ENCODE data around the gene CLDN19. TPM values are rescaled to one million over a fixed set of nuclear protein-coding genes. Genes with fewer than 3 reads are reported as not detected.
A peak's percentile ranks its signal among the peaks of the same experiment; 100 is the strongest.

Gene CLDN19
- total RNA-seq, 5 donors from 2014 or later (not counting 1 experiment from before 2014, with no cell fraction given): 0.18 TPM; not detected in 4

GRCh38 chr1:42773420-42773819 lies 33.4 kb upstream of the CLDN19 start:
- CTCF ChIA-PET: no interaction called here
- ATAC-seq (replicated peaks in 1 of 4): no peak

DNA sequence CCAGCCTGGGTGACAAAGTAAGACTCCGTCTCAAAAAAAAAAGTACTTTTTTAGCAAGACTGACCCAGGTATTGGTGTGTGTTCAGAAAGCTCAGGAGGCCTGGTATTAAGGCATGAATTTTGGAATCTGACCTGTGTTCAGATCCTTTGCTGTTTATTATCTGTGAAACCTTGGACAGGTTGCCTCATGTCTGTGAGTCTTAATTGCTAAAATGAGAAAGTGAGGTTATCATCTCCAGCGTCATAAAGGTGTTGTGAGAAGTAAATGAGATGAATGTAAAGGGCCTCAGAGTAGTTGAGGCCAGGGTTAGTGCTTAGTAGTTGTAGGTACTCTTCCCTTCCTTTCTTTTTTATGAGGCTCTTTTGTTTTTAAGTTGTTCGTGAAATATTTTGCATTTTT lies 29.8 kb upstream of the CLDN19 start:
- Mint-ChIP-seq H3K4me3 (peak overlapping the region in 2 of 3 donors; percentile 26 to 39), H3K27me3 (no peaks in the 10 kb centered on the region), H3K4me1 (peaks cover 41 to 49% (median 46%) of the 10 kb centered on the region in 3 donors), H3K27ac (no peak overlapping the region), H3K36me3 (peaks cover 19% of the 10 kb centered on the region), H3K9me3 (no peaks in the 10 kb centered on the region)
- POLR2A ChIA-PET: no interaction called here
- 100% methylated on average over 2 of the region's 3 CpGs for WGBS (ENCODE audit: insufficient coverage)
- ATAC-seq (replicated peaks in 1 of 4) (no peak), DNase-seq (no peak)
- CTCF ChIA-PET: interaction anchor here in 1 of 2 donors (1.5 kb wide), 1 partner anchor 76 kb away, joined by 5 read pairs; the partner anchor contains the start of gene ZNF691
- Histone ChIP-seq H3K27ac (ENCODE audit: low read length) (no peak overlapping the region), H3K36me3 (ENCODE audit: control insufficient read depth in 2 of 2, extremely low read depth in 1 of 2, insufficient read depth in 1 of 2, low read length in 1 of 2) (peaks cover 0 to 17% of the 10 kb centered on the region in 2 donors), H3K27me3 (replicated peaks in 1 of 2; ENCODE audit: control insufficient read depth in 2 of 2, extremely low read depth in 1 of 2, insufficient read depth in 2 of 2, low read length in 1 of 2) (no peaks in the 10 kb centered on the region), H3K4me3 (ENCODE audit: control insufficient read depth in 1 of 2, extremely low read depth in 1 of 2, low read length in 1 of 2) (no peak overlapping the region), H3K9me3 (no peaks in the 10 kb centered on the region), H3K4me1 (ENCODE audit: control insufficient read depth in 1 of 2, extremely low read depth in 1 of 2, insufficient read depth in 2 of 2, low read length in 2 of 2) (peaks cover 21 to 34% of the 10 kb centered on the region in 2 experiments)

More at GRCh38 chr1:42773420-42773819, 33.4 kb upstream of the CLDN19 start:
- Mint-ChIP-seq H3K9me3 (no peaks in the 10 kb centered on the region), H3K27me3 (no peaks in the 10 kb centered on the region), H3K4me3 (no peak overlapping the region), H3K4me1 (peaks cover 38 to 49% (median 39%) of the 10 kb centered on the region in 3 donors), H3K27ac (peak overlapping the region in 1 of 2 donors; percentile 54), H3K36me3 (peaks cover 45% of the 10 kb centered on the region)
- Histone ChIP-seq H3K4me3 (ENCODE audit: control insufficient read depth in 1 of 2, extremely low read depth in 1 of 2, low read length in 1 of 2) (no peak overlapping the region), H3K9me3 (no peaks in the 10 kb centered on the region), H3K27ac (ENCODE audit: low read length) (no peak overlapping the region), H3K36me3 (ENCODE audit: control insufficient read depth in 2 of 2, extremely low read depth in 1 of 2, insufficient read depth in 1 of 2, low read length in 1 of 2) (peaks cover 5 to 50% of the 10 kb centered on the region in 2 donors), H3K4me1 (ENCODE audit: control insufficient read depth in 1 of 2, extremely low read depth in 1 of 2, insufficient read depth in 2 of 2, low read length in 2 of 2) (peaks cover 3 to 14% of the 10 kb centered on the region in 2 experiments), H3K27me3 (replicated peaks in 1 of 2; ENCODE audit: control insufficient read depth in 2 of 2, extremely low read depth in 1 of 2, insufficient read depth in 2 of 2, low read length in 1 of 2) (no peaks in the 10 kb centered on the region)
- no peak for DNase-seq
- WGBS (ENCODE audit: insufficient coverage): no CpG with 5 or more reads among the region's 2 CpGs
- POLR2A ChIA-PET: interaction anchor here in 1 of 2 donors (0.6 kb wide), 1 partner anchor 19 kb away, joined by 3 read pairs; no protein-coding TSS in a partner anchor

- Mint-ChIP-seq H3K36me3 (peaks cover 13% of the 10 kb centered on the region), H3K4me3 (no peak overlapping the region), H3K4me1 (peaks cover 38 to 50% (median 47%) of the 10 kb centered on the region in 3 donors), H3K27ac (no peak overlapping the region), H3K9me3 (no peaks in the 10 kb centered on the region), H3K27me3 (no peaks in the 10 kb centered on the region)
- no peak for ATAC-seq (replicated peaks in 1 of 4)
- CTCF ChIA-PET: interaction anchor here in 1 of 2 donors (1.0 to 2.3 kb wide), 4 partner anchors 10 to 305 kb away, joined by 3 to 16 read pairs (median 4); partner anchors contain the start of genes ERMAP, SVBP and ZNF691
- no peaks in the 10 kb centered on the region for H3K9me3 ChIP-seq
- peaks cover 22 to 36% of the 10 kb centered on the region in 2 experiments for H3K4me1 ChIP-seq (ENCODE audit: control insufficient read depth in 1 of 2, extremely low read depth in 1 of 2, insufficient read depth in 2 of 2, low read length in 2 of 2)
- peaks cover 0 to 6% of the 10 kb centered on the region in 2 donors for H3K36me3 ChIP-seq (ENCODE audit: control insufficient read depth in 2 of 2, extremely low read depth in 1 of 2, insufficient read depth in 1 of 2, low read length in 1 of 2)
- H3K27ac ChIP-seq (ENCODE audit: low read length): no peak overlapping the region
- peak overlapping the region; percentile 78 to 86 for H3K4me3 ChIP-seq (ENCODE audit: control insufficient read depth in 1 of 2, extremely low read depth in 1 of 2, low read length in 1 of 2)
- WGBS (ENCODE audit: insufficient coverage): no CpG with 5 or more reads among the region's 2 CpGs
- DNase-seq: no peak
- no peaks in the 10 kb centered on the region for H3K27me3 ChIP-seq (replicated peaks in 1 of 2; ENCODE audit: control insufficient read depth in 2 of 2, extremely low read depth in 1 of 2, insufficient read depth in 2 of 2, low read length in 1 of 2)
- POLR2A ChIA-PET: interaction anchor here (0.5 to 1.2 kb wide), 3 partner anchors 43 to 145 kb away, joined by 3 to 4 read pairs (median 3); no protein-coding TSS in a partner anchor
These were observed 28.1 kb upstream of the CLDN19 start for GRCh38 chr1:42768172-42768571.

DNA sequence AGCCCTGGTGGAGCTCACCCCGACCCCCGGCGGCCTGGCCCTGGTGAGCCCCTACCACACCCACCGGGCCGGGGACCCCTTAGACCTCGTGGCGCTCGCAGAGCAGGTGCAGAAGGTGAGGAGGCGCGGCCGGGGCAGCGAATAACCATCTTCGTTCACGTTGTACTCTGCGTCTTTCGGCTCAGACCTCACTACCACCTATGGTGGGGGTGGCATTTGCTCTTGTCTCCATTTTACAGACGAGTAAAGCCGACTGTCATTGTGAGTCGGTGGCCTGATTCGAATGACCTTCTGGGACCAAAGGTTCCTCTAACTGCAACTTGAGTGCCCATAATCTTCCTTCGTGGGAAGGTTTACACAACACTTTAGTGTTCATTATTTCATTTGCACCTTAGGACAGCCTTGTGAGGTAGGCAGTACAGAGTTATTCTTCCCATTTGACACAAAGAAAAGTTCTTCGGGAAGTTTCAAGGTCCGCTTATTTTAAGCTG lies 27.5 kb upstream of the CLDN19 start:
- Histone ChIP-seq H3K9me3 (no peaks in the 10 kb centered on the region), H3K4me3 (ENCODE audit: control insufficient read depth in 1 of 2, extremely low read depth in 1 of 2, low read length in 1 of 2) (peak overlapping the region; percentile 78 to 86), H3K36me3 (ENCODE audit: control insufficient read depth in 2 of 2, extremely low read depth in 1 of 2, insufficient read depth in 1 of 2, low read length in 1 of 2) (peaks cover 0 to 3% of the 10 kb centered on the region in 2 donors), H3K4me1 (ENCODE audit: control insufficient read depth in 1 of 2, extremely low read depth in 1 of 2, insufficient read depth in 2 of 2, low read length in 2 of 2) (peaks cover 22 to 36% of the 10 kb centered on the region in 2 experiments), H3K27me3 (replicated peaks in 1 of 2; ENCODE audit: control insufficient read depth in 2 of 2, extremely low read depth in 1 of 2, insufficient read depth in 2 of 2, low read length in 1 of 2) (no peaks in the 10 kb centered on the region), H3K27ac (ENCODE audit: low read length) (peak overlapping the region; percentile 66)
- ATAC-seq (replicated peaks in 1 of 4) (peak; percentile 9 to 30 (median 28)), DNase-seq (peak in 1 of 35 experiments; percentile 5)
- Mint-ChIP-seq H3K9me3 (no peaks in the 10 kb centered on the region), H3K4me3 (no peak overlapping the region), H3K36me3 (peaks cover 10% of the 10 kb centered on the region), H3K27me3 (no peaks in the 10 kb centered on the region), H3K27ac (peak overlapping the region; percentile 74 to 92), H3K4me1 (peaks cover 35 to 46% (median 41%) of the 10 kb centered on the region in 3 donors)
- ChIA-PET CTCF (interaction anchor here (0.6 to 2.3 kb wide), 14 partner anchors 9 to 433 kb away, joined by 3 to 16 read pairs (median 4); partner anchors contain the start of genes ERMAP (in 1 of the 2), SVBP (in 1 of the 2), YBX1 (in 1 of the 2) and ZNF691 (in 1 of the 2)), POLR2A (interaction anchor here (0.5 to 1.7 kb wide), 10 partner anchors 12 to 407 kb away, joined by 3 to 9 read pairs (median 3); partner anchors contain the start of genes ERMAP (in 1 of the 2), SVBP (in 1 of the 2), YBX1 (in 1 of the 2) and ZNF691 (in 1 of the 2))
- WGBS (ENCODE audit: insufficient coverage): 0% methylated on average over 3 of the region's 23 CpGs

DNA sequence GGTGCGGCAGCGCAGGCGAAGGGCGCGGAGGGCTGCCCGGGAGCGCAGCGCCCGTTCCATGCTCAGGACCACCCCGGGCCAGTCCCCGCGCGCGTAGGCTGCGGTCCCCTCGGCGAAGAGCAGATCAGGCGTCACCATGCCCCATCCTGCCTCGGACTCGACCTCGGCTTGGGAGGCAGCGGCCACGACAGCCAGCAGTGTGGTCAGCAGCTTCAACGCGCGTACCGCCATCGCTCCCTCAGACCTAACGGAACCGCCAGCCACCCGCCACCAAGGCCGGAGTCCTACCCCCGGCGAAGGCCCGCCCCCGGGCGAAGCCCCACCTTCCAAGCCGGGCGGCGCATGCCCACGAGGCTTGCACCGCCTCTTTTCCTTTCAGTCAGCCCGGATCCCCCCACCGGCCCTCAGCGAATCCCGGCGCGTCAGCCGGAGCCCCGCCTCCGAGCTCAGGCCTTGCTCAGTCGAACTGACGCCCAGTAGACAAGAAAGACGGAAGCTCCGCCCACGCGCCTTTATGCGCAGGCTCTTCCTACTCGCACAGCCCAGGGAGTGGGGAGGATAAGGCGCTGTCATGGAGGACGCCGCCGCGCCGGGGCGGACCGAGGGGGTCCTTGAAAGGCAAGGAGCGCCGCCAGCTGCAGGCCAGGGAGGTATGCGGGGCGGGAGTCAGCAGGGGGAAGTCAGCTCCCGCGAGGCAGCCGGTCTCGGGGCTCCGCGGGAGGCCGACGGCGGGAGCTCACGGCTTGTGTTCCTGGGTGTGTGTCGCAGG lies 26.9 kb upstream of the CLDN19 start, which contains the start of the genes C1orf50 and P3H1:
Gene C1orf50 (plus strand): TSS at position 509 of the 769 bp plus-strand sequence. CDS start 63 bp downstream, at position 572.
Gene P3H1 (minus strand): TSS at position 288 of the 769 bp plus-strand sequence. CDS start 57 bp downstream, at position 231.
- ChIA-PET CTCF (interaction anchor here (0.6 to 2.3 kb wide), 16 partner anchors 8 to 433 kb away, joined by 3 to 16 read pairs (median 4); partner anchors contain the start of genes ERMAP (in 1 of the 2), SVBP (in 1 of the 2), YBX1 (in 1 of the 2) and ZNF691 (in 1 of the 2)), POLR2A (interaction anchor here (0.5 to 1.7 kb wide), 16 partner anchors 12 to 594 kb away, joined by 3 to 9 read pairs (median 3); partner anchors contain the start of genes ZNF691 (in 2 of the 2), ERMAP (in 1 of the 2), SVBP (in 1 of the 2) and YBX1 (in 1 of the 2))
- Histone ChIP-seq H3K36me3 (ENCODE audit: control insufficient read depth in 2 of 2, extremely low read depth in 1 of 2, insufficient read depth in 1 of 2, low read length in 1 of 2) (peaks cover 0 to 3% of the 10 kb centered on the region in 2 donors), H3K9me3 (no peaks in the 10 kb centered on the region), H3K27ac (ENCODE audit: low read length) (peak within 1 kb of the TSS; percentile 66), H3K27me3 (replicated peaks in 1 of 2; ENCODE audit: control insufficient read depth in 2 of 2, extremely low read depth in 1 of 2, insufficient read depth in 2 of 2, low read length in 1 of 2) (no peaks in the 10 kb centered on the region), H3K4me1 (ENCODE audit: control insufficient read depth in 1 of 2, extremely low read depth in 1 of 2, insufficient read depth in 2 of 2, low read length in 2 of 2) (peaks cover 22 to 38% of the 10 kb centered on the region in 2 experiments), H3K4me3 (ENCODE audit: control insufficient read depth in 1 of 2, extremely low read depth in 1 of 2, low read length in 1 of 2) (peak within 1 kb of the TSS; percentile 81 to 86)
- under 1% methylated on average over 81 of the region's 82 CpGs for WGBS (ENCODE audit: insufficient coverage)
- Mint-ChIP-seq H3K4me1 (peaks cover 34 to 45% (median 36%) of the 10 kb centered on the region in 3 donors), H3K9me3 (no peaks in the 10 kb centered on the region), H3K36me3 (peaks cover 10% of the 10 kb centered on the region), H3K27ac (peak within 1 kb of the TSS; percentile 92), H3K27me3 (no peaks in the 10 kb centered on the region), H3K4me3 (no peak within 1 kb of the TSS)
- DNase-seq: peak; percentile 99 to 100 (median 100)
- peak; percentile 92 to 96 (median 92) for ATAC-seq (replicated peaks in 1 of 4)

Measured in T-cell (primary cell).